ENCODE measurements around the gene HINT2.

HINT2 gene

DNA sequence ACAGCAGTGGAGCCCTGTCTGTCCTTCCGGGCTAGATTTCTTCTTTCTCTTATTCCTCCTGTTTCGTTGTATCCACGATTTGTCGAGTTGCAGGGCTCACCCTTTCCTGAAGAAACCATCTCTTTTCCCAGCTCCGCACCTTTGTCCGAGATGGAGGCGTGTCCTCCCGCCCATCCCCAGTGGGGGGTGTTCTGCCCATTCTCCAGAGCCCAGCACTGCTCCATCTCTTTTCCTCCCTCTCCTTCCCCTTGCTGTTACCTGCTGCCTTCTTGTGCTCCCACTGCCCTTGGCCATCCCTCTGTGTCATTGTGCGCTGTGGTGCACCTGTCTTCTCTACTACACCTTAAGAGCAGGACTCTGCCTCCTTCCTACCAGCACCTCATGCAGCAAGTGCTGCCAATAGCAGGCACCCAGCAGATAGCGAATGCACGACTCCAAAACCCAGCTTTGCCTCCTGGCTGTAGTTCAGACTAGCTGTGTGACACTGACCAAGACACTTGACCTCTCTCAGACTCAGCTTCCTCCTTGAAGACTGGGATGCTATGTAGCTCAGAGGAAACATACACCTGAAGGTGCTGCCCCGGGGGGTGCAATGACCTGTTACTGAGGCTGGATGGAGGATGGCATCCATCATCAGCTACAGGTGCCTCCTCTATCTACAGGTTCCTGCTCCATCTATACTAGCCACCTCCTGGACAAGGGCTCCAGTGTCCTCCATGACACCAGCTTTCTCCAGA, 46.5 kb upstream of the HINT2 start:
- H3K4me3 ChIP-seq (ENCODE audit: low read length, poor library complexity, severe bottlenecking): no peak overlapping the region
- H3K9ac ChIP-seq (ENCODE audit: low read depth, low read length, poor library complexity, severe bottlenecking): no peak overlapping the region
- no peaks in the 10 kb centered on the region for H3F3A ChIP-seq (ENCODE audit: low read depth)
- TF ChIP-seq EZH2phosphoT487 (IDR thresholded peaks at IDR 0.05; ENCODE audit: borderline replicate concordance): no peak
- TF ChIP-seq, protein P1, sequence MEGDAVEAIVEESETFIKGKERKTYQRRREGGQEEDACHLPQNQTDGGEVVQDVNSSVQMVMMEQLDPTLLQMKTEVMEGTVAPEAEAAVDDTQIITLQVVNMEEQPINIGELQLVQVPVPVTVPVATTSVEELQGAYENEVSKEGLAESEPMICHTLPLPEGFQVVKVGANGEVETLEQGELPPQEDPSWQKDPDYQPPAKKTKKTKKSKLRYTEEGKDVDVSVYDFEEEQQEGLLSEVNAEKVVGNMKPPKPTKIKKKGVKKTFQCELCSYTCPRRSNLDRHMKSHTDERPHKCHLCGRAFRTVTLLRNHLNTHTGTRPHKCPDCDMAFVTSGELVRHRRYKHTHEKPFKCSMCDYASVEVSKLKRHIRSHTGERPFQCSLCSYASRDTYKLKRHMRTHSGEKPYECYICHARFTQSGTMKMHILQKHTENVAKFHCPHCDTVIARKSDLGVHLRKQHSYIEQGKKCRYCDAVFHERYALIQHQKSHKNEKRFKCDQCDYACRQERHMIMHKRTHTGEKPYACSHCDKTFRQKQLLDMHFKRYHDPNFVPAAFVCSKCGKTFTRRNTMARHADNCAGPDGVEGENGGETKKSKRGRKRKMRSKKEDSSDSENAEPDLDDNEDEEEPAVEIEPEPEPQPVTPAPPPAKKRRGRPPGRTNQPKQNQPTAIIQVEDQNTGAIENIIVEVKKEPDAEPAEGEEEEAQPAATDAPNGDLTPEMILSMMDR (conservative IDR thresholded peaks at IDR 0.05; ENCODE audit: low read length): no peak
- H3K9me2 ChIP-seq (replicated peaks; ENCODE audit: low read depth, low read length): no peaks in the 10 kb centered on the region
- no peaks in the 10 kb centered on the region for H3K4me1 ChIP-seq (ENCODE audit: insufficient read depth, low read length, poor library complexity, severe bottlenecking)
- no peak overlapping the region for H3K4me2 ChIP-seq (ENCODE audit: low read depth, low read length, poor library complexity, severe bottlenecking)
- no peaks in the 10 kb centered on the region for H4K20me1 ChIP-seq (ENCODE audit: insufficient read depth, low read length, poor library complexity, severe bottlenecking)
- no peaks in the 10 kb centered on the region for H3K27me3 ChIP-seq (ENCODE audit: insufficient read depth, low read length, poor library complexity, severe bottlenecking)
- no peaks in the 10 kb centered on the region for H3K79me2 ChIP-seq (ENCODE audit: insufficient read depth, low read length)
- H3K9me3 ChIP-seq (ENCODE audit: insufficient read depth, low read depth, low read length): no peaks in the 10 kb centered on the region
- no peaks in the 10 kb centered on the region for H3K36me3 ChIP-seq (ENCODE audit: insufficient read depth, low read length)
- no peak overlapping the region for H2AFZ ChIP-seq (ENCODE audit: low read length)

DNA sequence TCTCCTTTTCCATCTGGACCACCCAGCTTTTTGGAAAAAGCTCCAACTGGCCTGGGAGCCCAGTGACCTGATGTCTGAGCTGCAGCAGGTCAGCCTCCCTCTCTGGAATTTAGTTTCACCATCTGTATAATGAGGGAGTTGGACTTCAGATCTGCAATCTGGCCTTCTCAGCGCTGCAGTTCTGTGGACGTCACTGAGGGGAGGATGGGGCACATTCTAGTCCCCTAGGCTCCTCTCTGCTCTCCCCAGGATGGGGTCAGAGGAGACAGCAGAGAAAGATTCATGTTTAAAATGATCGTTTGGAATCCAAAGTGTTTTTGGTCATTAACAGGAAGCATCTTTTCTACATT, 45.1 kb upstream of the HINT2 start:
- Histone ChIP-seq H4K20me1 (ENCODE audit: insufficient read depth, low read length, poor library complexity, severe bottlenecking) (no peaks in the 10 kb centered on the region), H3K9me3 (ENCODE audit: insufficient read depth, low read depth, low read length) (no peaks in the 10 kb centered on the region), H3K4me3 (ENCODE audit: low read length, poor library complexity, severe bottlenecking) (no peak overlapping the region), H3K79me2 (ENCODE audit: insufficient read depth, low read length) (no peaks in the 10 kb centered on the region), H3K4me2 (ENCODE audit: low read depth, low read length, poor library complexity, severe bottlenecking) (no peak overlapping the region), H3K4me1 (ENCODE audit: insufficient read depth, low read length, poor library complexity, severe bottlenecking) (no peaks in the 10 kb centered on the region), H3F3A (ENCODE audit: low read depth) (no peaks in the 10 kb centered on the region), H3K9me2 (replicated peaks; ENCODE audit: low read depth, low read length) (no peaks in the 10 kb centered on the region), H3K27me3 (ENCODE audit: insufficient read depth, low read length, poor library complexity, severe bottlenecking) (no peaks in the 10 kb centered on the region), H3K36me3 (ENCODE audit: insufficient read depth, low read length) (no peaks in the 10 kb centered on the region), H2AFZ (ENCODE audit: low read length) (no peak overlapping the region), H3K9ac (ENCODE audit: low read depth, low read length, poor library complexity, severe bottlenecking) (no peak overlapping the region)
- TF ChIP-seq EZH2phosphoT487 (IDR thresholded peaks at IDR 0.05; ENCODE audit: borderline replicate concordance): no peak
- TF ChIP-seq, protein P1 (conservative IDR thresholded peaks at IDR 0.05; ENCODE audit: low read length): no peak

DNA sequence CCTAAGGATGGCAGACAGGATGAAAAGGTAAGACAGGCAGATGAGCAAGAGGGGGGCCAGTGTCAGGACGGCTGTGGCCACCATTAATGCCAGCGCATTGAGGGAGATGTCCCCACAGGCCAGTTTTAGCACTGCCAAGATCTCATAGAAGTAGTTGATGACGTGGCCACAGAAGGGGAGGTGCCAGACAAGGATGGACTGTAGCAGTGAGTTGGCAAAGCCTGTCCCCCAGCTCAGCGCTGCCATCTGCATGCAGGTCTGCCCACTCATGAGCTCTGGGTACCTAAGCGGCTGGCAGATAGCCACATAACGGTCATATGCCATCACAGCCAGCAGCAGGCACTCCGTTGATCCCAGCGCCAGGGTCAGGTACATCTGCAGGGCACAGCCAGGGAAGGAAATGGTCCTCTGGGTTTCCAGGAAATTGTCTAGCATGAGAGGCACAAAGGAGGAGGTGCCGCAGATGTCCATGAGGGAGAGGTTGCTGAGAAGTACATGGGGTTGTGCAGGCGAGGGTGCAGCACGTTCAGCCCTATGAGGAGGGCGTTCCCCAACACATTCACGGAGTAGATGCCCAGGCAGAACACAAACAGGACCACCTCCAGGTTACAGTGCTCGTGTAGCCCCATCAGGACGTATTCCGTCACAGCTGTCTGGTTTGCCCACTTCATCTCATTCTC, 44.6 kb upstream of the HINT2 start:
- H3K36me3 ChIP-seq (ENCODE audit: insufficient read depth, low read length): no peaks in the 10 kb centered on the region
- H3K9ac ChIP-seq (ENCODE audit: low read depth, low read length, poor library complexity, severe bottlenecking): no peak overlapping the region
- no peak overlapping the region for H2AFZ ChIP-seq (ENCODE audit: low read length)
- no peaks in the 10 kb centered on the region for H4K20me1 ChIP-seq (ENCODE audit: insufficient read depth, low read length, poor library complexity, severe bottlenecking)
- no peaks in the 10 kb centered on the region for H3K9me2 ChIP-seq (replicated peaks; ENCODE audit: low read depth, low read length)
- no peaks in the 10 kb centered on the region for H3F3A ChIP-seq (ENCODE audit: low read depth)
- no peaks in the 10 kb centered on the region for H3K4me1 ChIP-seq (ENCODE audit: insufficient read depth, low read length, poor library complexity, severe bottlenecking)
- H3K4me3 ChIP-seq (ENCODE audit: low read length, poor library complexity, severe bottlenecking): no peak overlapping the region
- no peaks in the 10 kb centered on the region for H3K9me3 ChIP-seq (ENCODE audit: insufficient read depth, low read depth, low read length)
- H3K79me2 ChIP-seq (ENCODE audit: insufficient read depth, low read length): no peaks in the 10 kb centered on the region
- TF ChIP-seq, protein P1 (conservative IDR thresholded peaks at IDR 0.05; ENCODE audit: low read length): peak; percentile 41; the same call in 1 of the 2 replicates
- TF ChIP-seq EZH2phosphoT487 (IDR thresholded peaks at IDR 0.05; ENCODE audit: borderline replicate concordance): no peak
- H3K4me2 ChIP-seq (ENCODE audit: low read depth, low read length, poor library complexity, severe bottlenecking): no peak overlapping the region
- no peaks in the 10 kb centered on the region for H3K27me3 ChIP-seq (ENCODE audit: insufficient read depth, low read length, poor library complexity, severe bottlenecking)

All from Loucy (cell line).